T-helper 9 cell (primary cell): Measurements from ENCODE around the gene RBCK1.
"Not testable (repeated sequence)": the region's sequence is repeated elsewhere in the genome, so short reads cannot be mapped to it uniquely, and the experiment has no call there.

Experiments
- DNase-seq: peaks from one replicate; pipeline ENCODE4 v3.0.0-alpha.2; 2020

RBCK1 gene

DNA sequence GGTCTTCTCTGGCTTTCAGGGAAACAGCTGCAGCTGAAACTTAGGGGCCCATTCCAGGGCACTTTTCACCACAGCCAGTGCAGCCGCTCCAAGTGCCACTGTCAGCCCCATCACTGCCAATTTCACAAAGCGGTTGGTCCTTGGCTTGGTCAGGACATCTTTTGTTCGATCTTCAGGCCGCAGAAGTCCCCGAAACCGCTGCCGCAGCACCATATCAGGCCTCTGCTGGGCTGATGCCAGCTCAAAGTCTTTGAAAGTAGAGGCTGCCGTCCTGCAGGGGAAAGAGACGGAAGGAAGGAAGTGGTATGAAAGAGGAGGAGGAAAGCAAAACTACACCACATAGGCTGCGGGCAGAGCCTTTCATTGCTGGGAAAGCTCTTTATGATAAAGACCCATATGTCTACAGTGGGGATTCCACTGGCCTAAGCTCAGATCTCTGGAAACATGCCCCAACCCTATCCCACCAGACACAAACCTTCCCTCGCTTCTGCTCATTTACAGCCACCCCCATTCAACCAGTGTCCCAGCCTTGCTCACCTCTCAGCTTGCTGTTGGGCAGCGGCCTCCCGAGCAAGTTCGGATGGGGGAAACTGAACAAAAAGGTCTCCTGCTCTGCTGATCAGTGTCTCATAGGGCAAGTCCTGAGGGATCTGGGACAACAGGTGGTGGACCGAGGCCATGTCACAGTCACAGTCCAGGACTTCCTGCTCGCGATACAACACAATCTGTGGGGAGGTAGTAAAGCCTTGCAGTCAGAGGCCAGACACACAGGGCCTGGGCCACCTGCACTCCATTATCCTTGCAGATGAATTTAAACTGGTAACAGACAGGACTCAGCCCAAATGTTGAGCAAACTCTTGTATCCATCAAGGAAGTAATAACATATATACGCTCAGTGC is 30.7 kb downstream of the RBCK1 start:
- peak; percentile 43 for DNase-seq

DNA sequence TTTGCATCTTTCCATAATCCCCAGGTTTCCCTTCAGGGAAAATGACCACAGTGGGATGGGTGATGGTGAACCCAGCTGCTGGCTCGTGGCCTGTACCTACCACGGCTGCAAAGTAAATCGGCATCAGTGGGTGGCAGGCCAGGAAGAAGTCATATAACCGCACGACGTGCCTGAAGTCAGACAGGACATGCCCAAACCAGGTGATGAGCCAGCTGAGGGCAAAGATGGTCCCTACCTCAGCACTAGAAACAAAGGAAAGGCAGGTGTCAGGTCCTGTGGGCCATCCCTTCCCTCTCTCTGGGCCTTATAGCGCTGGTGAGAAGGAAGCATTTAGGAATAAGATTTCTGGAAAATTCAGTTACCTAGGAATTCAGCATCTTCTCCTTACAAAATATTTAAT is 32.0 kb downstream of the RBCK1 start:
- DNase-seq, result no peak

DNA sequence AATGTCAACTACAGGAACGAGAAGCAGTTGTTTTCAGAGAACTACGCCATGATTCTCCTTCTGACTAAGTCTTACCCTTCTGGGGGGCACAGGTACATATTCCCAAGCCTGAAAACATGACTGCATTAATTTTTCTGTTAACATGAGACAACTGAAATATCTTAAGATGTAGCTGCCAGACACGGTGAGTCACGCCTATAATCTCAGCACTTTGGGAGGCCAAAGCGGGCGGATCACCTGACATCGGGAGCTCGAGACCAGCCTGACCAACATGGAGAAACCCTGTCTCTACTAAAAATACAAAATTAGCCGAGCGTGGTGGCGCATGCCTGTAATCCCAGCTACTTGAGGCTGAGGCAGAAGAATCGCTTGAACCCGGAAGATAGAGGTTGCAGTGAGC is 32.5 kb downstream of the RBCK1 start:
- DNase-seq, result no peak

DNA sequence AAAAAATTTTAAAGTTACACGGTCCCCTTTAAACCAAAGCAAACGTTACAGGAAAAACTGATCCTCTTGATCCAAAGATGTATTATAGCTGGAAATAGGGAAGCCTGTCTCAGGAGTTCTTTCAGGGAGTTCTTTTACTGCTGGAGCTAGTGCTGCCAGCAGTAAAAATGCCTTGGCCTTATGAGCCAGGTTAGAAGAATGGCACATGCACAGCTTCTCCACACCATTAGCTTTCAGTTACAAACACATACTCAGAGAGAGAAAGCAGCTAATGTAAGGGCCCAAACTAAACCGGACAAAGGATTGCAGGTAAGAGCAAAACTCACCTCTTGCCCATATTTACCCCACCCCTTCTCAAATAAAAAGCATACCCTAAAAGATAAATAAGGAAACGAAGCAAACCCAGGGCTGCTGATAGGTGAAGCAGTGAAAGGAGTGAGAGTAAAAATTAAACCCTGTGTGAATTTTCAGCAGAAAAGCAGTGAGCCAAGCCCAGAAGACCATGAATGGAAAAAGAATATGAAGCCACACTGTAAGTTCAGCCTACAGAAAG is 35.2 kb downstream of the RBCK1 start:
- DNase-seq, result no peak

DNA sequence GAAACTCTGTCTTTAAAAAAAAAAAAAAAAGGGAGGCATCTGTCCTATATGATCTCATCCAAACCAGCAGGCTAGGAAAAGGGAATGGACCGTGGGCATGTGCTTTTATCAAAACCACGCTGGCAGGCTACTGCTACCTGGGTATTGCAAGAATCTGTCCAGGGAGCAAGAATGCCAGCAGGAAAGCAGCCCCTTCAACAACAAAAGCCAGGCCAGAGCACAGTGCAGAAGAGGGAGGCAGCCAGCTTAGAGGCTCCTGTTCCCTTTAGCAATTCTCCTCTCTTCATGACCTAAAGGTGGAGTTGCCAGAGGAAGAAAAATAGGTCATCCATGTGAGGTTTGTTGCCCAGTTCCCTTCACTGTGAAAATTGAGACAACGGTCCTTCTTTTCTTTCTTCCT is 36.0 kb downstream of the RBCK1 start:
- no peak for DNase-seq

DNA sequence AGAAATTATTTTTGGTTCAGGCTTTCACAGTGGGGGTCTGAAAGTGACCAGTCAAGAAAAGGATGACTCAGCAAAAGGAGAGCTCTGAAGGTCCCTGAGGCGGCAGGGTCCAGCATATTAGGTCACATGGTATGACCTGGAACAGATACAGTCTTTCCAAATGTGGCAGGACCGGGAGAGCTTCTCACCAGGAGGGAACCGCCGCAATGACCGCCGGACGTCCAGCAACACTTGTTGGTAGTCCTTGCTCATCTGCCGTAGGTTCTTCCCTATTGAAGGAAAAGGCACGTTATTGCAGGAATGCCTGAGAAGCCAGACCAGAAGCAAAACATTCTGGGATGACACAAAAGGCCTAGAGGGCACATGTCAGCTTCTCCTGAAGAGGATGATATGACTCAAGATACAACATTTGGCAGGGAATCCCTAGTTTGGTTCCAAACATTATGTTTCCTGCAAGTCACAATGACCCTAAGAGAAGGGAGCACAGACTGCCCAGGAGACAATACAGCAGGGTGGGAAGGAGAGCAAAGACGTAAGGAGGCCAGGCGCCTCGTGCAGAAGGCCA is 36.8 kb downstream of the RBCK1 start:
- DNase-seq, result no peak

DNA sequence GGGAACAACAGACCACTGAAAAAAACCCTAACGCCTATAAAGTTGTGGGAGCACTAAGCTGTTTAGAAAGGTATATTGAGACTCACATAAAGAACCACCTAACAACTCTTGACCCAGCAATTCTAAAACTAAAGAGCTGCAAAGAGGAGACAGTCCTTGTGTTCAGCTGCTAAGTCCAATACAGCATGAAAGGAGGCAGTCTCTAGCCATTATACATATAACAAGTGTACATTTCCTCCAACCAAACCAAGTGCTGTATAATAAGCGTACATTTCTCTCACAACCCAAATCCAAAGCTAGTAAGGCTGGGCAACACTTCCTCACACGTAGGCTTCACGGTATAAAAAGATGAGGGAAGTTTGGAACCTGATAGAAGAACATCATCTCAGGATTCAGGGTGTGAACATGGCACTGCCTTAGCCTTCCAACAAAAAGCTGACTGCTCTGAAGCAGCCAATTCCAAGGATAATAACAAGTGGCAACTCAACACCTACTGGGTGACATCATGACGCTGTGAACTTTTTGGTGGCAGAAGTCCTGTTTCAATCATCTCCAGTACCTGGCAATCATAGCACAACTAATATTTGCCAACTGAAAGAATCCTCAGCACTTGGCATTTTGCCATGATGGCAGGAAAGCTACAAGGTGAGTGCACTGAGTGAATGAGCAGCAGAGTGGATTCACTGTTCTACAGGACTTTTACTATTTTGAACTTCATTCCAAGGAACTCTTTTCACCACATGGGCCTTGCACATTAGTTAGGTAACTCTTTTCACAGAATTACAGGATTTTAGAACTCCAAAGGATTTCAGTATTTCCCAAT is 37.6 kb downstream of the RBCK1 start:
- no peak for DNase-seq

DNA sequence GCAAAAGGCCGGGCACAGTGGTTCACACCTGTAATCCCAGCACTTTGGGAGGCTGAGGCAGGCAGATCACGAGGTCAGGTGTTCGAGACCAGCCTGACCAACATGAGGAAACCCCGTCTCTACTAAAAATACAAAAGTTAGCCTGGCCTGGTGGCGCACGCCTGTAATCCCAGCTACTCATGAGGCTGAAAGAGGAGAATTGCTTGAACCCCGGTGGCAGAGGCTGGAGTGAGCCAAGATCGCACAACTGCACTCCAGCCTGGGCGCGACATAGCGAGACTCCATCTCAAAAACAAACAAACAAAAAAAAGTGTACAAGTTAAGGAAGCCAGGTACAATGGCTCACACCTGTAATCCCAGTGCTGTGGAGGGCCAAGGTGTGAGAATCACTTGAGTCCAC is 43.9 kb downstream of the RBCK1 start:
- not testable (repeated sequence) for DNase-seq

DNA sequence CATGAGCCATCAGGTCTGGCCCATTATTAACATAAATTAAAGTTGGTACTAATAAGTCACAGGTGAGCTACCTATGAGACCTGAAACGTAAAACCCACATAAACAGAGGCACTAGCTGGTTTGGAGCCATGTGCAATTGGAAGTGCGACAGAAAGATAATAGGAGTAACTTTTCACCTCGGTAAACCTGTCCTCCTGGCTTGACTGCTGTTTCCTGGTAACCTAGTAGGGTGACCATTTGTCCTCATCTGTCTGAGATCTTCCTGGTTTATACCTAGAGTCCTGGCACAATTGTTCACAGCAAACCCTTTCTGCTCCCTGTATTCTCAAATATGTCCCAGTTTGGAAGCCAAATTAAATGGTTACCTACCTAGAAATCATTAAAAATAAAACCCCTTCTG is 46.9 kb downstream of the RBCK1 start:
- no peak for DNase-seq

DNA sequence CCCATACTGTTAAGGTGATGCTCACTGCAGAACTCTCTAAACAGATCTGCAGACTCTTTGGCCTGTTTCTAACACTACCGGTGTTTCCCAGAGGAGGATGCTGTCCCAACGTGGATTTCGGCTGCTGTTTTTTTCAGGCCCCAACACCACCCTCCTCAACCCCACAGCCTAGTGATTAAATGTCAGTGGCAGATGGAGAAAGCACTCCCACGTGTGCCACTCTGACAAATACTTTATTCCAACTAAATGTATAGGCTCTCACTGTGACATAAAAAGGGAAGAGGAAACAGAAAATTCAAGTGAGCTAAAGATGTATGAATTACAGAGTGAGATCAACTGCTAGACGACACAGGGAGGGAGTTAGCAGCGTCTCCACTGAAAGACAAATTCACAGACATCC is 50.7 kb downstream of the RBCK1 start:
- DNase-seq, result no peak

DNA sequence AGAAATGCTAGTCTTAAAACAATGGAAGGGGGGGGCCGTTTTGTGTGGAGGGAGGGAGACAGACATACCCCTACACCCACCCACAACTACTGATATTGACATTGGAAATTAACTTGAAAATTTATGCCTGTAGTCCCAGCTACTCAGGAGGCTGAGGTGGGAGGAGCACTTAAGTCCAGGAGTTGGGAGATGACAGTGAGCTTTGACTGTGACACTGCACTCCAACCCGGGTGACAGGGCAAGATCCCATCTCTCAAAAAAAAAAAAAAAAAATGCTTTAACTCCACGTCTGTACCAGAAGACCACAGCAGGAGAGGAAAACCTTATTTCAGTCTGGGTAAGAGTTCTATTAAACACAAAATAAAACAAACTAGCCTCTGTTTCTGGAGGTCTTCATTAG is 52.1 kb downstream of the RBCK1 start:
- no peak for DNase-seq

DNA sequence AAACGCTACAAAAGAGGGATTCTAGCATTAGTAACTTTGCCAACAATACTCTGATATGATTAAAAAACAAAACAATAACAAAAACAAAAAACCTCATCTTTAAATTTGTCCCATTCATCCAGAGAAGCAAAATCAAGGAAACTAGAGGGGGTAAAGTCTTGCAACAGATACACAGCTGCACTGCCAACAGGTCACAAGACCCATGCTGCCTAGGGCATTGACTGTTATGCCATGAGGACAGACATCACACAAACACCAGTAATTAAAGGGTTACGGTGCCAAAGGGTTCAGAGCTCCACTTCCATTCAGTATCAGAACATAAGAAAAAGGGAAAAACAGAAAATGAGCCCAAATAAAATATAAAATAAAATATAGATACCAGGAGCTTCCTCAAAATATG is 52.6 kb downstream of the RBCK1 start:
- DNase-seq, result no peak

DNA sequence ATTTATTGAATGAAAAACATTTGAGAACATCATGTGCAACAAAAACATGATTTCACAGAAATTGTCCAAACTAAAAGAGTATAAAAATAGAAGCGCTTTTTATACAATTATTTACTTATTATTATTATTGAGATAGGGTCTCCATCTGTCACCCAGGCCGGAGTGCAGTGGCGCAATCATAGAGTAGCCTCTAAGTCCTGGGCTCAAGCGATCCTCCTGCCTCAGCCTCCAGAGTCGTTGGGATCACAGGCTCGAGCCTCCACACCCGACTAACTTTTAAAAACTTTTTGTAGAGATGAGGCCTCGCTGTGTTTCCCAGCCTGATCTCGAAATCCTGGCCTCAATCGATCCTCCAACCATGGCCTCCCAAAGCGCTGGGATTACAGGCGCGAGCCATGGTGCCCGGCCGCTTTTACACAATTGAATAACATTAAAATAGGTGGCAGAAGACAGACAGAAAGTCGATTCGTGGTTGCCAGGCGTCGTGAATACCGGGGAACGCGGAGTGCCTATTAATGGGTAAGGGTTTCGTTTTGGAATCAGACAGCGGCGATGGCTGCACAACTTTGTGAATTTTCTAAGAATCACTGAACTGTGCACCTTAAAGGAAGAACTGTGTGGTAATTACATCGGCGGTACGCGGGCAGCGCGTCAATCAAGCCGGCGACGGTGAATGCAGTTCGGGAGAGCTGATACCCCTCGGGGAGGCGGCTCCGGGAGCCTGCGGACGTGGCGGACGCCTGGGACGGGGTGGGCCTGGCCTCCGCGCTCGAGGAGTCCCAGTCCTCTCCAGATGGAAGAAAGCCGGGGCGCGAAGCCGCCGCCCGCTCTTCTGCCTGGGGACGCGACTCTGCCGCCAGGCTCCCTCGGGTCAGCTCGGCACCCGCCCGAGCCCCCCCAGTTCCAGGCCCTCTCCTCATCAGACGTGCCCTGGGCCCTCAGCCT is 53.4 kb downstream of the RBCK1 start:
- peak; percentile 35 for DNase-seq

DNA sequence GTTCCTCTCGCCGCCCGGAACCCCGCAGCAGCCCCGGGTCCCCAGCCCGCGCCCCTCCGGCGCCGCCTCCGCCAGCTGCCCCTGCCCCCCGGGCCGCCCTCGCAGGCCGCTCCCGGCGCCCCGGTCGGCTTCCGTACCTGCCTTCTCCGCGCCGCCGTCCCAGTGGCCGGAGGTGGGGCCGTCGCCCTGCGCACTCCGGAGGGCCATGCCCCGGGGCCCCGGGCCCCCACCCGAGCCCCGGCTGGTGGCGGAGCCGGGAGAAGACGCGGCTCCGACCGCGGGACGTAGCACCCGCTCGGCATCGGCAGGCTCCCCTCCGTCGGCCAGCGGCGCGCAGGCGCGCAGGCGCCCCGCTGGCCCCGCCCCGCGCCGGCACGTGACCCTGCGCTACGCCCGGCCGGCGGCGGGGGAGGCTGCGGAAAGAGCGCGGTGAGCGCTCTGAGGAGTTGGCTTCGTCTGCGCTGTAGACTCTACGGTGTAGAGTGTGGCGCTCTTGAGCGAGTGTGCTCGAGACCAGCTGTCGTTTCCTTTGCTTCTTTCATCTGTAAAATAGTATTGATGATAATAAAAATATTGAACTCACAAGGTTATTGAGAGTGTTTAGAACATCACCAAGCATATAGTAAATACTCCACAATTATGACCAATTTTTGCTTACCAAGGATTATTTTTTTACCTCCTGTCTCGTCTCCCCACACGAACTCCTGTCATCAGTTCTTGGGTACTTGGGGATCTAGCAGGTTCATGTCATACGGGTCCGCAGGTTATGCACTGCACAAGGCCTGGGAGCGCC is 54.3 kb downstream of the RBCK1 start, which contains the start of gene TBC1D20:
TSS of gene TBC1D20 (minus strand) at position 335 of the 793 bp plus-strand sequence. CDS start at position 207, 128 bp downstream.
- DNase-seq, result peak; percentile 80

DNA sequence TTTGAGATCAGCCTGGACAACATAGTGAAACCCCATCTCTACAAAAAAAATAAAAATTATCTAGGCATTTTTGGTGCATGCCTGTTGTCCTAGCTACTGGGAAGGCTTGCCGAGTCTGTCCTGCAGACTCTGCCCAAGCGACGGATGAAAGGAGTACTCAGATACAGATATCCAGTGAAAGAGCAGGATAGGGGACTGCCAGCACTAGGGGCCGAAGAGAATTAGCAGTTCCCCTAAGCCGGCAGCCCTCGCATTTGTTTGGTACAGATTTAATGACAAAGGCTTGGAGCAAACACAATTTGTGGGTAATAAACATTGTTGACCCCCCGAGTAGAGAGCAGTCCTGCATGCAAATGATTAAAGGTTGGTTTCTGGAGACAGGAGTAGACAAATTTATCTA is 59.7 kb downstream of the RBCK1 start:
- DNase-seq, result no peak

DNA sequence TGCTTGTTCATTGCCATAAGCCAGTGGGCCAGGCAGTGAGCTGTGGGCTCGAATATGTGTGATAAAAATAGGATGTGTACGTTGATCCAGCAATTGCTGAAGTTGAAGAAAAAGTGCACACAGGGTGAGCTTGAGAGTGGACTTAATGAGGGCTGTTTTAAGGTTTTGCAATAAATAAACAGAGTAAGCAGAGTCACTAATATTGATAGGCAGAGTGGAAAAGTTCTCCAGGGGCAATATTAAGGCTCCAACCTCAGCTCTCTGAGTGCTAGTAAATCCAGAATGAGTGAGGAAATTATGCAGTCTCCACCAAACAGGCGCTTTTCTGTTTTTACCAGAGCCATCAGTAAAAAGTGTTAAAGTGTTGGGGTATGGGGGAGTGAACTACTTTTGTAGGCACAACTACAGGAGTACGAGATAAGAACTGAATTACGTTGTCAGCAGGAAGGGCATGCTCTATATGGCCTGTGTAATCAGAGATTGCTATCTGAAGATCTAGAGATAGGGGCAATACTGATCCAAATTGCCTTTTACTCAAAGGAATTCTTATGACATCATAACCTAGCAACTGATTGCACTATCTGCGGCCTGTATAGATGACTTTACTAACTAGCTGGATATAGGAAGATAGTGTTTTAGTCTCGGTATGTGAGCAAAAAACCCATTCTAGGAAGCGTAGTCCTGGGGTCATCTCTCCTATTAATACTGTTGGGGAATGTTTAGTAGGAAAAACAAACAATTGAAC is 61.8 kb downstream of the RBCK1 start:
- no peak for DNase-seq

DNA sequence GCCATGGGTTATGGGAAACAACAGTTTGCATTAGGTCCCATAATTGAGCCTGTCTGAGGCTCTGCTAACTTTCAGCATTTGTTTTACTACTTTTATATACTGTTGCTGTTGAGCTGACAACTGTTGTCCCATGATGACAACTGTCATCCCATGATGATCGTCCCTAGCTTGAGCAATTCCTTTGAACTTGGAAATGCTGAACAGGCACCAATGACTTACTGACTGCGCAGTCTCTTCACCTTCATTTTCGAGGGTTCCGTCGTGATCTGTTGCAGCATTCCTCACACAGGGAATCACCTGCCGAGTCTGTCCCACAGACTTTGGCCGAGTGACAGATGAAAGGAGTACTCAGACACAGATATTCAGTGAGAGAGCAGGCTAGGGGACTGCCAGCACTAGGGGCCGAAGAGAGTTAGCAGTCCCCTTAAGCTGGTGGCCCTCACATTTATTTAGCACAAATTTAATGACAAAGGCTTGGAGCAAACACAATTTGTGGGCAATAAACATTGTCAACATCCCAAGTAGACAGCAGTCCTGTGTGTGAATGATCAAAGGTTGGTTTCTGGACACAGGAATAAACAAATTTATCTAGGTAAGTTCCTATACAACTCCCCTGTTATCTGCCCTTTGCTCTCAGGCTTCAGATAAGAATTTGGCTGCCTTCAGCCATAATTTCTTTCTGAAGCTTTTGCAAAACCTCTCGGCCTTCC is 64.2 kb downstream of the RBCK1 start:
- DNase-seq, result no peak

DNA sequence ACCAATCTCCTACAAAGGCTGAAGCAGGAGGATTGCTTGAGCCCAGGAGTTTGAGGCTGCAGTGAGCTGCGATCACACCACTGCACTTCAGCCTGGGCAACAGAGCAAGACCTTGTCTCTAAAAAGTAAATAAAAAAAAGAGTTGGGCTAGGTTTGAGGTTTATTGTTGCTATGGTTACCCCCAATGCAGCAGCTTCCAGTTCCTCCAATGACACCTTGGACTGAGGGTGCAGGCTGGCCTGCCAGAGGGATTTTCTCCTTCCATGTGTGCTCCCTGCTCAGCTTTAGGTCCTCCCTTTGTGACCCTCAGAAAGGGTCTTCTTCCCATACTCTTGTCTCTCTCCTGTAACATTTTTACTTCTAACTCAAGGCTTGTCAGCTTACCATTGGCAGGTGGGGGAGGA is 64.8 kb downstream of the RBCK1 start:
- no peak for DNase-seq

DNA sequence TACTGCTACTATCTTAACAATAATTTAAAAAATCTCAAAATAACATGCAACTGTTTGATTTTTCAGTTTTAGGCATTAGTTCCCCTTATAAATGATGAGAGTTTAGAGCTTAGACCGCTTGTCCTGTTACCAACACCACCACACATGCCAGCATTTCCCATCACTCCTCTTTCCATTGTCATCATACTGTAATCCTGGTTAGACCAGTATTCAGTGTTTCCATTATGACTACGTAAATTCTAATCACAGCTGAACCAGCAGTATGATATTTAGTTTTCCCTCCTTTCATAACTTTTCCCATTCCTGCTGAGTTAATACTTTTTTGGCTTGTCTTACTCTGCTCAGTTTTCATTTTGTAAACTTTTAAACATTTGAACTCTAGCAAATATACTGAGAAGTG is 66.5 kb downstream of the RBCK1 start:
- DNase-seq, result no peak
